Measurements from ENCODE around the gene HDHD5.

The HDHD5 gene

GRCh38 chr22:17140022-17140421 lies 19.1 kb downstream of the HDHD5 start:
- H3K4me3 ChIP-seq (ENCODE audit: low read depth, low read length) = no peak overlapping the region
- DNase-seq (ENCODE audit: low read depth) = no peak
- TF ChIP-seq CTCF (IDR thresholded peaks at IDR 0.05; ENCODE audit: low read depth, low read length) = no peak
- TF ChIP-seq MYC (IDR thresholded peaks at IDR 0.05; ENCODE audit: low read depth, low read length) = no peak
- TF ChIP-seq POLR2A (IDR thresholded peaks at IDR 0.05; ENCODE audit: extremely low read depth, insufficient read length) = no peak
- no peak for TF ChIP-seq MAX (IDR thresholded peaks at IDR 0.05; ENCODE audit: low read depth, low read length)

GRCh38 chr22:17138513-17138912 lies 20.6 kb downstream of the HDHD5 start:
- no peak for TF ChIP-seq MAX (IDR thresholded peaks at IDR 0.05; ENCODE audit: low read depth, low read length)
- TF ChIP-seq CTCF (IDR thresholded peaks at IDR 0.05; ENCODE audit: low read depth, low read length) = no peak
- no peak for TF ChIP-seq POLR2A (IDR thresholded peaks at IDR 0.05; ENCODE audit: extremely low read depth, insufficient read length)
- TF ChIP-seq MYC (IDR thresholded peaks at IDR 0.05; ENCODE audit: low read depth, low read length) = no peak
- no peak for DNase-seq (ENCODE audit: low read depth)
- H3K4me3 ChIP-seq (ENCODE audit: low read depth, low read length) = no peak overlapping the region

GRCh38 chr22:17137861-17138425 lies 21.1 kb downstream of the HDHD5 start:
- TF ChIP-seq POLR2A (IDR thresholded peaks at IDR 0.05; ENCODE audit: extremely low read depth, insufficient read length) (no peak), MYC (IDR thresholded peaks at IDR 0.05; ENCODE audit: low read depth, low read length) (no peak), MAX (IDR thresholded peaks at IDR 0.05; ENCODE audit: low read depth, low read length) (no peak), CTCF (IDR thresholded peaks at IDR 0.05; ENCODE audit: low read depth, low read length) (no peak)
- no peak for DNase-seq (ENCODE audit: low read depth)
- H3K4me3 ChIP-seq (ENCODE audit: low read depth, low read length) = no peak overlapping the region

- DNase-seq (ENCODE audit: low read depth) = no peak
- TF ChIP-seq MYC (IDR thresholded peaks at IDR 0.05; ENCODE audit: low read depth, low read length) (no peak), CTCF (IDR thresholded peaks at IDR 0.05; ENCODE audit: low read depth, low read length) (no peak), POLR2A (IDR thresholded peaks at IDR 0.05; ENCODE audit: extremely low read depth, insufficient read length) (no peak), MAX (IDR thresholded peaks at IDR 0.05; ENCODE audit: low read depth, low read length) (no peak)
- no peak overlapping the region for H3K4me3 ChIP-seq (ENCODE audit: low read depth, low read length)
Measured at GRCh38 chr22:17137170-17137569, 21.9 kb downstream of the HDHD5 start.

GRCh38 chr22:17135153-17135760 lies 23.8 kb downstream of the HDHD5 start:
- H3K4me3 ChIP-seq (ENCODE audit: low read depth, low read length) = no peak overlapping the region
- DNase-seq (ENCODE audit: low read depth) = no peak
- TF ChIP-seq MAX (IDR thresholded peaks at IDR 0.05; ENCODE audit: low read depth, low read length) = no peak
- no peak for TF ChIP-seq CTCF (IDR thresholded peaks at IDR 0.05; ENCODE audit: low read depth, low read length)
- TF ChIP-seq MYC (IDR thresholded peaks at IDR 0.05; ENCODE audit: low read depth, low read length) = no peak
- TF ChIP-seq POLR2A (IDR thresholded peaks at IDR 0.05; ENCODE audit: extremely low read depth, insufficient read length) = no peak
